ENCODE results near the gene UBR2.

The UBR2 gene

GRCh38 chr6:42624601-42625000 is 60.8 kb downstream of the UBR2 start:
- no peak for DNase-seq
- Histone ChIP-seq H3K23ac (ENCODE audit: low read length) (no peak overlapping the region), H3K36me3 (ENCODE audit: control insufficient read depth, insufficient read depth, low read length) (no peaks in the 10 kb centered on the region), H3K4me3 (ENCODE audit: low read length) (no peak overlapping the region), H3K27ac (ENCODE audit: low read depth, low read length) (no peak overlapping the region), H3K56ac (ENCODE audit: low read length) (no peak overlapping the region), H2BK15ac (replicated peaks; ENCODE audit: low read depth) (no peak overlapping the region), H3K4me2 (ENCODE audit: low read length) (no peak overlapping the region), H3K27me3 (ENCODE audit: insufficient read depth, low read length, poor library complexity) (no peaks in the 10 kb centered on the region), H3K4ac (ENCODE audit: low read depth, low read length) (no peak overlapping the region), H3K79me1 (ENCODE audit: low read length) (no peaks in the 10 kb centered on the region), H3K79me2 (ENCODE audit: control insufficient read depth, insufficient read depth, low read length) (no peaks in the 10 kb centered on the region), H4K8ac (ENCODE audit: low read depth, low read length) (no peak overlapping the region), H2AK5ac (ENCODE audit: low read length) (no peak overlapping the region), H3K18ac (ENCODE audit: low read length) (no peak overlapping the region), H2BK5ac (ENCODE audit: low read length) (no peak overlapping the region), H3K4me1 (ENCODE audit: control insufficient read depth, low read depth, low read length) (no peaks in the 10 kb centered on the region), H3K9ac (ENCODE audit: low read length) (no peak overlapping the region), H2BK120ac (ENCODE audit: low read depth, low read length) (no peak overlapping the region), H4K5ac (ENCODE audit: low read length) (no peak overlapping the region)

- H3K4me2 ChIP-seq (ENCODE audit: low read length) = no peak overlapping the region
- H2BK5ac ChIP-seq (ENCODE audit: low read length) = no peak overlapping the region
- no peak overlapping the region for H2BK120ac ChIP-seq (ENCODE audit: low read depth, low read length)
- no peaks in the 10 kb centered on the region for H3K4me1 ChIP-seq (ENCODE audit: control insufficient read depth, low read depth, low read length)
- WGBS (ENCODE audit: extremely low coverage, insufficient coverage, low lambda C conversion rate) = no CpG with 5 or more reads among the region's 1 CpG
- H3K18ac ChIP-seq (ENCODE audit: low read length) = no peak overlapping the region
- H3K4me3 ChIP-seq (ENCODE audit: low read length) = no peak overlapping the region
- no peak overlapping the region for H3K4ac ChIP-seq (ENCODE audit: low read depth, low read length)
- no peak overlapping the region for H3K27ac ChIP-seq (ENCODE audit: low read depth, low read length)
- no peak overlapping the region for H4K8ac ChIP-seq (ENCODE audit: low read depth, low read length)
- no peak for DNase-seq
- H3K27me3 ChIP-seq (ENCODE audit: insufficient read depth, low read length, poor library complexity) = no peaks in the 10 kb centered on the region
- no peaks in the 10 kb centered on the region for H3K36me3 ChIP-seq (ENCODE audit: control insufficient read depth, insufficient read depth, low read length)
- no peak overlapping the region for H2AK5ac ChIP-seq (ENCODE audit: low read length)
- no peaks in the 10 kb centered on the region for H3K79me2 ChIP-seq (ENCODE audit: control insufficient read depth, insufficient read depth, low read length)
- H3K9ac ChIP-seq (ENCODE audit: low read length) = no peak overlapping the region
- H3K23ac ChIP-seq (ENCODE audit: low read length) = no peak overlapping the region
- H3K79me1 ChIP-seq (ENCODE audit: low read length) = no peaks in the 10 kb centered on the region
- H2BK15ac ChIP-seq (replicated peaks; ENCODE audit: low read depth) = no peak overlapping the region
- H3K56ac ChIP-seq (ENCODE audit: low read length) = no peak overlapping the region
- no peak overlapping the region for H4K5ac ChIP-seq (ENCODE audit: low read length)
Observed at GRCh38 chr6:42627044-42627443, 63.2 kb downstream of the UBR2 start.

- H2AK5ac ChIP-seq (ENCODE audit: low read length) = no peak overlapping the region
- no peak overlapping the region for H3K23ac ChIP-seq (ENCODE audit: low read length)
- no peak overlapping the region for H4K5ac ChIP-seq (ENCODE audit: low read length)
- no peak overlapping the region for H3K9ac ChIP-seq (ENCODE audit: low read length)
- no peak overlapping the region for H4K8ac ChIP-seq (ENCODE audit: low read depth, low read length)
- DNase-seq = no peak
- no peaks in the 10 kb centered on the region for H3K79me1 ChIP-seq (ENCODE audit: low read length)
- no peak overlapping the region for H3K56ac ChIP-seq (ENCODE audit: low read length)
- no peak overlapping the region for H2BK120ac ChIP-seq (ENCODE audit: low read depth, low read length)
- H3K4ac ChIP-seq (ENCODE audit: low read depth, low read length) = no peak overlapping the region
- no peak overlapping the region for H2BK15ac ChIP-seq (replicated peaks; ENCODE audit: low read depth)
- no peak overlapping the region for H3K18ac ChIP-seq (ENCODE audit: low read length)
- H3K36me3 ChIP-seq (ENCODE audit: control insufficient read depth, insufficient read depth, low read length) = no peaks in the 10 kb centered on the region
- no peaks in the 10 kb centered on the region for H3K27me3 ChIP-seq (ENCODE audit: insufficient read depth, low read length, poor library complexity)
- H3K4me2 ChIP-seq (ENCODE audit: low read length) = no peak overlapping the region
- no CpG with 5 or more reads among the region's 1 CpG for WGBS (ENCODE audit: extremely low coverage, insufficient coverage, low lambda C conversion rate)
- H2BK5ac ChIP-seq (ENCODE audit: low read length) = no peak overlapping the region
- H3K4me3 ChIP-seq (ENCODE audit: low read length) = no peak overlapping the region
- no peaks in the 10 kb centered on the region for H3K4me1 ChIP-seq (ENCODE audit: control insufficient read depth, low read depth, low read length)
- H3K79me2 ChIP-seq (ENCODE audit: control insufficient read depth, insufficient read depth, low read length) = no peaks in the 10 kb centered on the region
- H3K27ac ChIP-seq (ENCODE audit: low read depth, low read length) = no peak overlapping the region
Observed at GRCh38 chr6:42627674-42628073, 63.8 kb downstream of the UBR2 start.

- Histone ChIP-seq H3K23ac (ENCODE audit: low read length) (no peak overlapping the region), H3K4me1 (ENCODE audit: control insufficient read depth, low read depth, low read length) (no peaks in the 10 kb centered on the region), H2BK15ac (replicated peaks; ENCODE audit: low read depth) (no peak overlapping the region), H3K27me3 (ENCODE audit: insufficient read depth, low read length, poor library complexity) (no peaks in the 10 kb centered on the region), H3K36me3 (ENCODE audit: control insufficient read depth, insufficient read depth, low read length) (no peaks in the 10 kb centered on the region), H4K5ac (ENCODE audit: low read length) (no peak overlapping the region), H3K4me2 (ENCODE audit: low read length) (no peak overlapping the region), H3K79me1 (ENCODE audit: low read length) (no peaks in the 10 kb centered on the region), H3K4ac (ENCODE audit: low read depth, low read length) (no peak overlapping the region), H4K8ac (ENCODE audit: low read depth, low read length) (no peak overlapping the region), H3K18ac (ENCODE audit: low read length) (no peak overlapping the region), H3K4me3 (ENCODE audit: low read length) (no peak overlapping the region), H3K56ac (ENCODE audit: low read length) (no peak overlapping the region), H2BK5ac (ENCODE audit: low read length) (no peak overlapping the region), H2AK5ac (ENCODE audit: low read length) (no peak overlapping the region), H3K79me2 (ENCODE audit: control insufficient read depth, insufficient read depth, low read length) (no peaks in the 10 kb centered on the region), H2BK120ac (ENCODE audit: low read depth, low read length) (no peak overlapping the region), H3K9ac (ENCODE audit: low read length) (no peak overlapping the region), H3K27ac (ENCODE audit: low read depth, low read length) (no peak overlapping the region)
- WGBS (ENCODE audit: extremely low coverage, insufficient coverage, low lambda C conversion rate) = no CpG with 5 or more reads among the region's 2 CpGs
- no peak for DNase-seq
Observed at GRCh38 chr6:42628604-42629003, 64.8 kb downstream of the UBR2 start.

- H3K56ac ChIP-seq (ENCODE audit: low read length) = no peak overlapping the region
- no peaks in the 10 kb centered on the region for H3K36me3 ChIP-seq (ENCODE audit: control insufficient read depth, insufficient read depth, low read length)
- no peak overlapping the region for H3K4me2 ChIP-seq (ENCODE audit: low read length)
- H3K27me3 ChIP-seq (ENCODE audit: insufficient read depth, low read length, poor library complexity) = no peaks in the 10 kb centered on the region
- H3K4ac ChIP-seq (ENCODE audit: low read depth, low read length) = no peak overlapping the region
- no peak overlapping the region for H3K27ac ChIP-seq (ENCODE audit: low read depth, low read length)
- H3K18ac ChIP-seq (ENCODE audit: low read length) = no peak overlapping the region
- no peaks in the 10 kb centered on the region for H3K79me1 ChIP-seq (ENCODE audit: low read length)
- H2AK5ac ChIP-seq (ENCODE audit: low read length) = no peak overlapping the region
- H3K79me2 ChIP-seq (ENCODE audit: control insufficient read depth, insufficient read depth, low read length) = no peaks in the 10 kb centered on the region
- H2BK120ac ChIP-seq (ENCODE audit: low read depth, low read length) = no peak overlapping the region
- H3K4me3 ChIP-seq (ENCODE audit: low read length) = no peak overlapping the region
- H3K23ac ChIP-seq (ENCODE audit: low read length) = no peak overlapping the region
- no peak for DNase-seq
- no peak overlapping the region for H4K8ac ChIP-seq (ENCODE audit: low read depth, low read length)
- no peak overlapping the region for H4K5ac ChIP-seq (ENCODE audit: low read length)
- H2BK5ac ChIP-seq (ENCODE audit: low read length) = no peak overlapping the region
- H3K9ac ChIP-seq (ENCODE audit: low read length) = no peak overlapping the region
- H2BK15ac ChIP-seq (replicated peaks; ENCODE audit: low read depth) = no peak overlapping the region
- H3K4me1 ChIP-seq (ENCODE audit: control insufficient read depth, low read depth, low read length) = no peaks in the 10 kb centered on the region
- no CpG with 5 or more reads among the region's 5 CpGs for WGBS (ENCODE audit: extremely low coverage, insufficient coverage, low lambda C conversion rate)
Observed at GRCh38 chr6:42629845-42630244, 66.0 kb downstream of the UBR2 start.

GRCh38 chr6:42637681-42638080 is 73.9 kb downstream of the UBR2 start:
- no CpG with 5 or more reads among the region's 3 CpGs for whole genome bisulfite sequencing (ENCODE audit: extremely low coverage, insufficient coverage, low lambda C conversion rate)
- Histone ChIP-seq H3K79me1 (ENCODE audit: low read length) (no peaks in the 10 kb centered on the region), H2BK5ac (ENCODE audit: low read length) (no peak overlapping the region), H3K79me2 (ENCODE audit: control insufficient read depth, insufficient read depth, low read length) (no peaks in the 10 kb centered on the region), H2BK120ac (ENCODE audit: low read depth, low read length) (no peak overlapping the region), H2BK15ac (replicated peaks; ENCODE audit: low read depth) (no peak overlapping the region), H4K8ac (ENCODE audit: low read depth, low read length) (no peak overlapping the region), H3K4me2 (ENCODE audit: low read length) (no peak overlapping the region), H4K5ac (ENCODE audit: low read length) (no peak overlapping the region), H3K27me3 (ENCODE audit: insufficient read depth, low read length, poor library complexity) (no peaks in the 10 kb centered on the region), H2AK5ac (ENCODE audit: low read length) (no peak overlapping the region), H3K27ac (ENCODE audit: low read depth, low read length) (no peak overlapping the region), H3K4me1 (ENCODE audit: control insufficient read depth, low read depth, low read length) (no peaks in the 10 kb centered on the region), H3K36me3 (ENCODE audit: control insufficient read depth, insufficient read depth, low read length) (no peaks in the 10 kb centered on the region), H3K23ac (ENCODE audit: low read length) (no peak overlapping the region), H3K18ac (ENCODE audit: low read length) (no peak overlapping the region), H3K4me3 (ENCODE audit: low read length) (no peak overlapping the region), H3K9ac (ENCODE audit: low read length) (no peak overlapping the region), H3K56ac (ENCODE audit: low read length) (no peak overlapping the region), H3K4ac (ENCODE audit: low read depth, low read length) (no peak overlapping the region)
- DNase-seq = no peak
